Lower lobe of right lung (tissue), 2 donors: Measurements from ENCODE around the gene TDRD6. TPM values are rescaled to one million over a fixed set of nuclear protein-coding genes. Genes with fewer than 3 reads are reported as not detected.
"Not testable (repeated sequence)": the region's sequence is repeated elsewhere in the genome, so short reads cannot be mapped to it uniquely, and the experiment has no call there.

Experiments
- ATAC-seq, 2 donors: fragments of 200-7000 bp; cut with Tn5 transposase; one replicate each; pipeline ENCODE4 v1.9.1; 2020 to 2022; ENCODE audit warnings: mild to moderate bottlenecking in 2 of 2, moderate library complexity in 2 of 2
- DNase-seq: peaks from one replicate; pipeline ENCODE4 v3.0.0-alpha.2; 2020
- H3K27ac ChIP-seq: fragments of 200-600 bp; one replicate; pipeline ENCODE4 v1.8.0; 2022
- H3K27me3 ChIP-seq: fragments of 200-600 bp; one replicate; pipeline ENCODE4 v1.8.0; 2022; ENCODE audit warnings: low read depth
- H3K36me3 ChIP-seq: fragments of 200-600 bp; one replicate; pipeline ENCODE4 v1.8.0; 2022; ENCODE audit warnings: mild to moderate bottlenecking
- H3K4me1 ChIP-seq: fragments of 200-600 bp; one replicate; pipeline ENCODE4 v1.8.0; 2022
- H3K4me3 ChIP-seq: fragments of 200-600 bp; one replicate; pipeline ENCODE4 v1.8.0; 2022; ENCODE audit warnings: mild to moderate bottlenecking
- H3K9me3 ChIP-seq: fragments of 200-600 bp; one replicate; pipeline ENCODE4 v1.8.0; 2022
- intact Hi-C: fragments of 100-400 bp; cut with DNase I; formaldehyde crosslinking; loops from one replicate; pipeline ENCODE4 v1.11.0; 2022
- total RNA-seq: library from RNA; stranded (reverse); fragmentation: NEBNext Ultra II Directional; extraction: Animal tissue kit (Norgen Biotek cat#: 25700); gene quantifications from one replicate; pipeline ENCODE4 v1.2.1, GENCODE V29; 2021
- TF ChIP-seq, protein P1 (sequence below): fragments of 200-600 bp; IDR thresholded peaks from one replicate; pipeline ENCODE4 v1.8.0; 2022; ENCODE audit warnings: antibody characterized with exemption, mild to moderate bottlenecking
- donor health status: DM: no; HTN: yes; CAD: no; lungs with severe emphysema.

TDRD6 gene
- total RNA-seq, 1 donor from 2014 or later = 0.47 TPM

DNA sequence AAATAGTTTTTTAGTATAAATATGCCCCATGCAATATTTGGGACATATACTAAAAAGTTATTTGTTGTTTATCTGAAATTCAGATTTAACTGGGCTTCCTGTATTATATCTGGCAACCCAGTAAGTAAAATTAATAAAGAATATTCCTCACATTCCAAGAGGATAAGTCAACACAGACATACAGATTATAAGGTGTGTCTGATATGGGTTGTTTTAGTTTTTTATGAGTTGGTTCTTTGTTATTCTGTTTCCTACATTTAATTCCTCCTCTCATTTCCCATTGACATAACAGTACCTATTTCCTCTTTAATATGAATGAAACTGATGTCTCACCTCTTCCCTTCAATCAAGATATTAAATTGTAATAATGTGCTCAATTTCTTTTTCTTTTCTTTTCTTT lies 49.2 kb downstream of the TDRD6 start:
- Histone ChIP-seq H3K27ac (no peak overlapping the region), H3K27me3 (peaks cover 35% of the 10 kb centered on the region), H3K36me3 (no peaks in the 10 kb centered on the region), H3K9me3 (no peaks in the 10 kb centered on the region), H3K4me1 (peaks cover 13% of the 10 kb centered on the region), H3K4me3 (no peak overlapping the region)
- TF ChIP-seq, protein P1, sequence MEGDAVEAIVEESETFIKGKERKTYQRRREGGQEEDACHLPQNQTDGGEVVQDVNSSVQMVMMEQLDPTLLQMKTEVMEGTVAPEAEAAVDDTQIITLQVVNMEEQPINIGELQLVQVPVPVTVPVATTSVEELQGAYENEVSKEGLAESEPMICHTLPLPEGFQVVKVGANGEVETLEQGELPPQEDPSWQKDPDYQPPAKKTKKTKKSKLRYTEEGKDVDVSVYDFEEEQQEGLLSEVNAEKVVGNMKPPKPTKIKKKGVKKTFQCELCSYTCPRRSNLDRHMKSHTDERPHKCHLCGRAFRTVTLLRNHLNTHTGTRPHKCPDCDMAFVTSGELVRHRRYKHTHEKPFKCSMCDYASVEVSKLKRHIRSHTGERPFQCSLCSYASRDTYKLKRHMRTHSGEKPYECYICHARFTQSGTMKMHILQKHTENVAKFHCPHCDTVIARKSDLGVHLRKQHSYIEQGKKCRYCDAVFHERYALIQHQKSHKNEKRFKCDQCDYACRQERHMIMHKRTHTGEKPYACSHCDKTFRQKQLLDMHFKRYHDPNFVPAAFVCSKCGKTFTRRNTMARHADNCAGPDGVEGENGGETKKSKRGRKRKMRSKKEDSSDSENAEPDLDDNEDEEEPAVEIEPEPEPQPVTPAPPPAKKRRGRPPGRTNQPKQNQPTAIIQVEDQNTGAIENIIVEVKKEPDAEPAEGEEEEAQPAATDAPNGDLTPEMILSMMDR = no peak
- no peak for ATAC-seq
- intact Hi-C loops = no loop called here
- no peak for DNase-seq

DNA sequence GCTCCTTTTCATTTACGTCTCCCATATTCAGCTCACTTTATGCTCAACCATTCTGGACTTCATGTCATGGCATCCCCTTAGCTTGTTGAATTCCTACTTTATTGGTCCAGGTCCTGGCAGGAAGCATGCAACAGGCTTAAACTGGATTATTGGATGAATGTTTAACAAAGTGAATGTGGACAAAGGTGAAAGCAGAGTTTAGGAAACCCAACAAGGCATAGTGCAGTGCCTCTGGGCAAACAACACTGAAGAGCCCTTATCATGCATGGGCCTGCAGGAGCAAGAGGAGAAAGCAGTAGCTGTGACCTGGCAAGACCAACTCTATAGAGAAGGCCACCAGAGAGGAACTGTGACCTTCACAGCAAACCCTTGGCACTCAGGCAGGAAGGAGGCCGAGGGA lies 53.8 kb downstream of the TDRD6 start:
- ATAC-seq (no peak), DNase-seq (no peak)
- Histone ChIP-seq H3K36me3 (no peaks in the 10 kb centered on the region), H3K27ac (no peak overlapping the region), H3K4me3 (no peak overlapping the region), H3K9me3 (no peaks in the 10 kb centered on the region), H3K4me1 (no peaks in the 10 kb centered on the region), H3K27me3 (peaks cover 19% of the 10 kb centered on the region)
- TF ChIP-seq, protein P1 = no peak
- intact Hi-C loops = no loop called here

DNA sequence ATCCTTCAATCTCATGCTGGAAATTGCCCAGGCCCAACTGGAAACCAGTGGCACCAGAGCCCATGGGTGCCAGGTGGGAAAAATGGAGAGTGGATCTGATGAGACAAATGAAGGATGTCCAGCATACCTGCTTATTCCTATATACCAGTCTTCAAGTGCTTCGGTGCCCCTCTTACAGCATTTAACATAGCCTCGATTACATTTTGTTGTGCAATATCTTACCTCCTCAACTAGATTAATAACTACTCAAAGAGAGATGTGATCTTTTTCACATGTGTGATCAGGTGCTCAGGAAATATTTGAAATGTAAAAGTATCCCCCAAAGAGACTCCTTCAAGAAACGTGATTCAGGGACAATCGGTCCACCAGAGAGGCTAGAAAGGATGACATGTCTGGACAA lies 54.2 kb downstream of the TDRD6 start:
- Histone ChIP-seq H3K27me3 (peaks cover 15% of the 10 kb centered on the region), H3K36me3 (no peaks in the 10 kb centered on the region), H3K4me3 (no peak overlapping the region), H3K9me3 (no peaks in the 10 kb centered on the region), H3K4me1 (no peaks in the 10 kb centered on the region), H3K27ac (no peak overlapping the region)
- TF ChIP-seq, protein P1 = no peak
- intact Hi-C loops = no loop called here
- ATAC-seq = no peak
- no peak for DNase-seq

DNA sequence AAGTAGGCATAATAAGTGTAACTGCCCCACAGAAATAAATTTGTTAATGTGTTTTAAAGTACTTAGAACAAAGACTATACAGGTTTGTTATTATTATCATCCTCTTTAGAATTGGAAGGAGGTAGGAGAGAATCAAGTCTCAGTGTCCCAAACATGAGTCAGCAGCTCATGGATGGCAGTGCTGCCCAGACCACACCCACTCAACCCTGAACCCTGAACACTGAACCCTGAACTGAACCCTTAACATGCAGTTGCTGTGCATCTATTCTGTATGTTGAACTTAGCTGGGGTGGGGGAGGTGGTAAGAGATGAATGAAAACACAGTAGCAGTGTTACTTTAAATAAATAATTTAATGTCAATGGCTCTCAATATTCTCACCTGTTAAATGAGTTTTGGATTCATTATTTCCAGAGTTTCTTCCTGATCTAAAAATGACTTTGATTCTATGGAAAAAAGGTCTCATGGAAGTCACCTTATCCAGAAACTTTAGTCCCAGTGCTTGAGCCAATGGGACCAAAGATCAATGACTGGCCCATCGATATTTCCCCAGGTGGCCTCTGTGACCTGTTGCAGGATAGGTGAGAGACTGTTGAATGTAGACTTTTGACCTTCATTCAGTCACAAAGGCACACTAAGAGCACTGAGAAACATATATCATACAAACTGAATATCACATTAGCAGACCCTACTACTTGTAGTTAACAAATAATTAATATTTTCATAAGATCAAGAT lies 55.9 kb downstream of the TDRD6 start:
- intact Hi-C loops = no loop called here
- DNase-seq (no peak), ATAC-seq (no peak)
- no peaks in the 10 kb centered on the region for H3K9me3 ChIP-seq
- H3K27ac ChIP-seq = no peak overlapping the region
- no peaks in the 10 kb centered on the region for H3K27me3 ChIP-seq
- TF ChIP-seq, protein P1 = no peak
- H3K4me1 ChIP-seq = no peaks in the 10 kb centered on the region
- H3K36me3 ChIP-seq = no peaks in the 10 kb centered on the region
- no peak overlapping the region for H3K4me3 ChIP-seq

DNA sequence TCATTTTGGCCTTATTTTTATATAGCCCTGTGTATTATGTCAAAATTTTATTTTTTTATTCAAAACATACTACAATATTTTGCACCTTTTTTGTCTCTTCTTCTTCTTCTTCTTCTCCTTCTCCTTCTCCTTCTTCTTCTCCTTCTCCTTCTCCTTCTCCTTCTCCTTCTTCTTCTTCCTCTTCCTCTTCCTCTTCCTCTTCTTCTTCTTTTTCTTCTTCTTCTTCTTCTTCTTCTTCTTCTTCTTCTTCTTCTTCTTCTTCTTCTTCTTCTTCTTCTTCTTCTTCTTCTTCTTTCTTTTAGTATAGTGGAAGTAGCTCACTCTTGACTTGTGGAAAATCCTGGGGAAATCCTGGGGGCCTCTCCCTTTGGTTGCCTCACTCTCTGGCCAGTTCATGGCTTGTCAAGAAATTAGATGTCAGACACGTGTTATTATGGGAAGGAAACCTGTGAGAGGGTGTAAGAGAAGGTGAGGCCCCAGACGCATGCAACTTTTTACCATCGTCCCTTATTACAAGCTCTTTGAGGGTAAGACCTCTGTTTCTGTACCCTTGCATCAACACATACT lies 56.6 kb downstream of the TDRD6 start:
- H3K27me3 ChIP-seq, ATAC-seq, H3K9me3 ChIP-seq, H3K27ac ChIP-seq, H3K4me3 ChIP-seq, H3K4me1 ChIP-seq, intact Hi-C loops, H3K36me3 ChIP-seq, DNase-seq: not testable (repeated sequence)

DNA sequence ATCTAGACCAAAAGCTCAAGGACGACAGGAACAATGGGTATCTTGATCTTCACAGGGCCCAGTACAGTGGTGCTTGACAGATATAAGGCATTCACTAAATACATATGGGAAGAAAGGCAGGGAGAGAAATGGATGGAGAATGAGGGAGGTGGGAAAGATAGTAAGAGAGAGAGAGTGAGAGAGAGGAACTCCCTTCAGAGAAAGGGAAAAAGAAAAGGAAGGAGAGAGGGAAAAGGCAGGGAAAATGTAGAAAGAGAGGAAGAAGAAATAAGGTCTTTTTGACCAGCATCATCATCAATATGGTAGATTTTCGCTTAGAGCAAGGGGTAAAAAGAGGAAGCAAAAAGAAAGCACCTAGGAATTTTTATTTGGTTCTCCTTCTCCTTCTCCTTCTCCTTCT lies 58.3 kb downstream of the TDRD6 start:
- Histone ChIP-seq H3K4me1 (no peaks in the 10 kb centered on the region), H3K27ac (no peak overlapping the region), H3K27me3 (no peaks in the 10 kb centered on the region), H3K36me3 (no peaks in the 10 kb centered on the region), H3K4me3 (no peak overlapping the region), H3K9me3 (no peaks in the 10 kb centered on the region)
- DNase-seq = no peak
- intact Hi-C loops = no loop called here
- TF ChIP-seq, protein P1 = no peak
- ATAC-seq = no peak
